ENCODE data around the gene DMAP1. TPM values are rescaled to one million over a fixed set of nuclear protein-coding genes. Genes with fewer than 3 reads are reported as not detected.

Gene DMAP1
- total and polyA plus RNA-seq, 11 donors, result 23.5 to 35.5 (median 28.7) TPM

DNA sequence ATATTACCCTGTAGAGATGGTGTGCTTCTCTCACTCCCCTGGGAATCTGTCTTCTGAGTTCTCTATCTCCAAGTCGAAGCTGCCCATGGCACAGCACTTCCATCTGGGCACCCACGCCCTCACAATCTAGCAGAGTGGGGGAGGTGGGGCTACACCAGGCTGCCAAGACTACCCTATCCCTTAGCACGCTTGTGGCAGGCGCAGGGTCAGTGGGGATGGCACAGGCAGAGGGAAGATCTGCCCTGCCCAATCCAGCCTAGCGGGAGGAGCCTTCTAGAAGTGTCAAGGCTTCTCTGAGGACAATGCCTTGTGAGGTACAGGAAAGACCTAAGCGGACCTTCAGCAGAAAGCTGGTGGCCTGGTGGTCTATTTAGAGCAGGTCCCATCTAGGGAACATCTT lies 49.1 kb downstream of the DMAP1 start:
- no peak for TF ChIP-seq POLR2A (IDR thresholded peaks at IDR 0.05)
- TF ChIP-seq, protein P1, sequence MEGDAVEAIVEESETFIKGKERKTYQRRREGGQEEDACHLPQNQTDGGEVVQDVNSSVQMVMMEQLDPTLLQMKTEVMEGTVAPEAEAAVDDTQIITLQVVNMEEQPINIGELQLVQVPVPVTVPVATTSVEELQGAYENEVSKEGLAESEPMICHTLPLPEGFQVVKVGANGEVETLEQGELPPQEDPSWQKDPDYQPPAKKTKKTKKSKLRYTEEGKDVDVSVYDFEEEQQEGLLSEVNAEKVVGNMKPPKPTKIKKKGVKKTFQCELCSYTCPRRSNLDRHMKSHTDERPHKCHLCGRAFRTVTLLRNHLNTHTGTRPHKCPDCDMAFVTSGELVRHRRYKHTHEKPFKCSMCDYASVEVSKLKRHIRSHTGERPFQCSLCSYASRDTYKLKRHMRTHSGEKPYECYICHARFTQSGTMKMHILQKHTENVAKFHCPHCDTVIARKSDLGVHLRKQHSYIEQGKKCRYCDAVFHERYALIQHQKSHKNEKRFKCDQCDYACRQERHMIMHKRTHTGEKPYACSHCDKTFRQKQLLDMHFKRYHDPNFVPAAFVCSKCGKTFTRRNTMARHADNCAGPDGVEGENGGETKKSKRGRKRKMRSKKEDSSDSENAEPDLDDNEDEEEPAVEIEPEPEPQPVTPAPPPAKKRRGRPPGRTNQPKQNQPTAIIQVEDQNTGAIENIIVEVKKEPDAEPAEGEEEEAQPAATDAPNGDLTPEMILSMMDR (IDR thresholded peaks at IDR 0.05), result no peak
- WGBS, 4 donors, result 93 to 99% (median 96%) methylated on average over 6 of the region's 6 CpGs
- H3K27me3 ChIP-seq, result no peaks in the 10 kb centered on the region
- no peak overlapping the region for H3K4me3 ChIP-seq
- intact Hi-C loops (cut with DNase I), result no loop called here
- H3K4me1 ChIP-seq, result peaks cover 0 to 50% (median 0%) of the 10 kb centered on the region in 12 donors
- H3K36me3 ChIP-seq, result peaks cover 0 to 4% (median 0%) of the 10 kb centered on the region in 9 donors
- no peak overlapping the region for H3K27ac ChIP-seq
- DNase-seq (no peak), ATAC-seq (peak in 1 of 4 donors; percentile 24)
- no peaks in the 10 kb centered on the region for H3K9me3 ChIP-seq

DNA sequence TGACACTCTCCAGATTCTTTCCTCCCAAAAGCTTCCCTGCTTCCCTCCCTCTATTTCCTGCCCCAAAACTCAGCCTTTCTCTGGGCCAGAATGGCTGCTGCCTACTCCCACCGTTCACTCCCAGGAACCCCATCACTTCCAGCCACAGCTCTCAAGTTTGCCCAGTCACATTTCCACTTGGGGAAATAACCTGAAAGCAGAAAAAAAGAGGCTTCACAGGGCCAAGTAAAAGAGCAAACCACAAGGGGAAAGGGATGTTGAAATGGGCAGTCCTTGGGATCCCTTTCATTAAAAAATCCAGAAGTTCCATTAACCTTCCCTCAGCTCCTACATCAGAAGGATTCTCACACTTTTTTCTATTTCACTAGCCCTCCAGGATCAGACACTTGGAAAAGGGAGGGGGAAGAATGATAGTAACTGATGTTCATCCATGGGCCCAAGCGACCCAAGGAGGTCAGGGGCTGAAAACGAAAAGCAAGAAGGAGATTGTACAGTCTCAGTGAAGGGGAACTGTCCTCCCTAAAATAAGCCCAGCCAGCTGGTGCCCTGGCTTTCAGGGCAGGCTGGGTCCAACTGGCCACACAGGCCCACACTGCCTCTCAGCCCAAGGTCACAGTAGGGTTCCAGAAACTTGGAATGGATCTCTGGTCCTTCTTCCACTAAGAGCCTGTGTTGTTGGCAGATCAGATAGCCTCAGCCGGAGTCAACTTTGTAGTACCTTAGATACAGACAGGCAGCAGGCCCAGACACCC lies 49.7 kb downstream of the DMAP1 start:
- Histone ChIP-seq H3K27me3 (no peaks in the 10 kb centered on the region), H3K36me3 (peaks cover 0 to 4% (median 0%) of the 10 kb centered on the region in 9 donors), H3K4me3 (no peak overlapping the region), H3K27ac (peak overlapping the region in 1 of 12 donors; percentile 40), H3K4me1 (peaks cover 0 to 50% (median 0%) of the 10 kb centered on the region in 12 donors), H3K9me3 (no peaks in the 10 kb centered on the region)
- DNase-seq (no peak), ATAC-seq (peak in 2 of 4 donors; percentile 28 to 54)
- 74 to 83% (median 79%) methylated on average over 4 of the region's 4 CpGs for WGBS, 4 donors
- TF ChIP-seq POLR2A (IDR thresholded peaks at IDR 0.05), result no peak
- TF ChIP-seq, protein P1 (IDR thresholded peaks at IDR 0.05), result no peak
- intact Hi-C loops (cut with DNase I), result no loop called here

DNA sequence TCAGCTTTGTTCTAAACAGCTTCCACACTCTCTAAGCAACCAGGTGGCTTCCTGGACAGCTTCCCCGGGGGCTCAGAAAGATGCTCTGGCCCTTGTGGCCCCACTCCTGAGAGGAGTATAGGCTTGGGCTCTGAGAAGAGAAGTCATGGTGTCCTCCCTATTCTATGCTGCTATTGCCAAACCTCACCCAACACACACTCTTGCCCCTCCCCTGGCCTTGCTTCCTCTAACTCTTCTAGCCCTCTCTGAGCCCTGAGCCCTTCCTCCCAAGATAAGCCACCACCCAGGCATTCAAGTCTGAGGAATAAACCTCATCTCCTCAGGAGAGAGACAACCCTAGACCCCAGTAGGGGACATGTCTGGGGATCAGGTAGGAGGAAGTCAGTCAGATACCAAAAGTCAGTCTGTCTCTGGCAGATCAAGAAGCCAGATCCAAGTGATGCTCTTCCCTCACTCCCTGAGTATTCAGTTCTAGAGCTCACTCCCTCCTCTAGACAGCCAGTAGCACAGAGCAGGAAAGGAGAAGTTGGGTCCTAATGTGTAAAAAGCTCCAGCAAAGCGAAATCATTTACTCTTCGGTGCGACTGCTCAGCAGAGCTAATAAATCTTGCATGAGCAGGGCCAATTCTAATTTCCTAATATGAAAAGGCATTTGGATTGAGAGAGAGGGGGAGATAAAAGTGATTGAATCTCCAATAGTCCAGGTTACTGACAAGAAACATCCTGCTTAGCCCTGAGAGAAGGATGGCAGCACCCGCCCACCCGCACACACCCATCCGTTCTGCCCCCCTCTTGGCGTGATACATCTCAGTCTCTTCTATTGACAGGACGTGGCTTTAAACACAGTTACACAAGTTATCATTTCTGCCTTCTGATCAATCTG lies 50.5 kb downstream of the DMAP1 start:
- H3K36me3 ChIP-seq, result peaks cover 0 to under 1% (median 0%) of the 10 kb centered on the region in 9 donors
- 89 to 96% (median 93%) methylated on average over 8 to 9 of the region's 9 CpGs for WGBS, 4 donors
- H3K4me3 ChIP-seq, result no peak overlapping the region
- TF ChIP-seq, protein P1 (IDR thresholded peaks at IDR 0.05), result no peak
- TF ChIP-seq POLR2A (IDR thresholded peaks at IDR 0.05), result no peak
- H3K27ac ChIP-seq, result peak overlapping the region in 1 of 12 donors; percentile 49
- ATAC-seq (peak in 1 of 4 donors; percentile 66), DNase-seq (no peak)
- no peaks in the 10 kb centered on the region for H3K9me3 ChIP-seq
- H3K27me3 ChIP-seq, result no peaks in the 10 kb centered on the region
- intact Hi-C loops (cut with DNase I), result no loop called here
- H3K4me1 ChIP-seq, result peaks cover 0 to 50% (median 0%) of the 10 kb centered on the region in 12 donors

DNA sequence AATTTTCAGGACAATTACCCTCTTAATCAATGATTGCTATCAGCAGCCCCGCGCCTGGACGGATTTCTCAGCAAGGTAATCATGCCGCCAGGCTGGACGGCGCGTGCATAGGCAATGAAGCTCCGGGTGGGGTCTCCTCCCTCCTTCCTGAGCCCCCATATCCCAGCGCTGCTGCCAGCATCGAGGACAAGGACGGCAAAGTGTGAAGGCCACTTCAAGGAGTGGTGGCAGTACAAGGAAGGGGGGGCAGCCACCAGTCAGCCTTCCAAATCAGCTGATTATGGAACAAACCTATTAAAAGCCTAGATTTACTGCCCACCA lies 51.1 kb downstream of the DMAP1 start:
- peaks cover 0 to 50% (median 0%) of the 10 kb centered on the region in 12 donors for H3K4me1 ChIP-seq
- no peaks in the 10 kb centered on the region for H3K27me3 ChIP-seq
- TF ChIP-seq POLR2A (IDR thresholded peaks at IDR 0.05), result no peak
- TF ChIP-seq, protein P1 (IDR thresholded peaks at IDR 0.05), result no peak
- DNase-seq (no peak), ATAC-seq (no peak)
- H3K27ac ChIP-seq, result peak overlapping the region in 1 of 12 donors; percentile 49
- no peaks in the 10 kb centered on the region for H3K36me3 ChIP-seq
- H3K4me3 ChIP-seq, result no peak overlapping the region
- no peaks in the 10 kb centered on the region for H3K9me3 ChIP-seq
- intact Hi-C loops (cut with DNase I), result no loop called here
- WGBS, 4 donors, result 93 to 95% (median 93%) methylated on average over 11 of the region's 11 CpGs
